Measurements from ENCODE around the gene PSG6. TPM values are rescaled to one million over a fixed set of nuclear protein-coding genes. Genes with fewer than 3 reads are reported as not detected.
"Not testable (repeated sequence)": the region's sequence is repeated elsewhere in the genome, so short reads cannot be mapped to it uniquely, and the experiment has no call there.

Gene PSG6
- total and polyA plus RNA-seq, 2 of the 8 experiments (the other 6 are each of a cell fraction or from before 2014, with no cell fraction given) = not detected

GRCh38 chr19:42880621-42881020 lies 37.1 kb downstream of the PSG6 start:
- H3K9me3 ChIP-seq (ENCODE audit: insufficient read depth in 2 of 2, low read depth in 1 of 2, low read length in 1 of 2) = peaks cover 19 to 55% of the 10 kb centered on the region in 2 experiments; a peak in 3 of 4 replicates
- H3K4me1 ChIP-seq (replicated peaks in 1 of 4; ENCODE audit: control insufficient read depth in 3 of 4, insufficient read depth in 4 of 4, low read length in 3 of 4); H2BK120ac ChIP-seq (replicated peaks; ENCODE audit: low read depth, low read length); H3K27ac ChIP-seq (ENCODE audit: low read depth, low read length); H2BK20ac ChIP-seq (ENCODE audit: low read length); H2AFZ ChIP-seq (ENCODE audit: low read length); H3K4ac ChIP-seq (replicated peaks; ENCODE audit: insufficient read length, low read depth, low read length); H3K23me2 ChIP-seq (ENCODE audit: low read depth, low read length); H4K91ac ChIP-seq (replicated peaks; ENCODE audit: insufficient read length, low read length); POLR2A ChIA-PET (ENCODE audit: partially characterized antibody); H3K9ac ChIP-seq (replicated peaks in 1 of 4; ENCODE audit: extremely low read depth in 1 of 4, low read depth in 3 of 4, low read length in 3 of 4); H4K5ac ChIP-seq (ENCODE audit: insufficient read length, low read depth, low read length); H2AK5ac ChIP-seq (ENCODE audit: low read depth, low read length); H3K18ac ChIP-seq (ENCODE audit: extremely low read depth, low read length); H2BK12ac ChIP-seq (ENCODE audit: low read depth, low read length); H2BK5ac ChIP-seq (ENCODE audit: low read depth, low read length); DNase-seq (ENCODE audit: low read depth in 1 of 2, low spot score in 2 of 2); H3K23ac ChIP-seq (ENCODE audit: insufficient read length); H2BK15ac ChIP-seq (ENCODE audit: low read length); H3K36me3 ChIP-seq (ENCODE audit: control insufficient read depth in 2 of 4, insufficient read depth in 4 of 4, low read length in 3 of 4); H3K56ac ChIP-seq (replicated peaks; ENCODE audit: insufficient read length, low read depth, low read length); H3K79me1 ChIP-seq (ENCODE audit: low read depth, low read length); H3K4me3 ChIP-seq (ENCODE audit: extremely low read depth in 1 of 4, insufficient read depth in 2 of 4, low read depth in 3 of 4, low read length in 4 of 4); H3K4me2 ChIP-seq (ENCODE audit: insufficient read depth in 1 of 2, low read depth in 2 of 2, low read length in 2 of 2); H4K8ac ChIP-seq (ENCODE audit: extremely low read depth, insufficient read depth, low read length); H4K20me1 ChIP-seq (replicated peaks in 1 of 2; ENCODE audit: control insufficient read depth in 1 of 2, insufficient read depth in 2 of 2, low read length in 2 of 2); FAIRE-seq; H3K27me3 ChIP-seq (replicated peaks in 1 of 4; ENCODE audit: control insufficient read depth in 3 of 4, extremely low read depth in 1 of 4, insufficient read depth in 3 of 4, low read length in 3 of 4); H3K14ac ChIP-seq (ENCODE audit: insufficient read length); CTCF ChIA-PET (ENCODE audit: partially characterized antibody); H3K79me2 ChIP-seq (ENCODE audit: control insufficient read depth in 1 of 2, insufficient read depth in 2 of 2, low read length in 2 of 2): not testable (repeated sequence)
- WGBS, 2 experiments (ENCODE audit: extremely low coverage in 1 of 2, insufficient coverage in 1 of 2, insufficient read length in 1 of 2, insufficient replicate concordance in 2 of 2, low coverage in 1 of 2, low lambda C conversion rate in 2 of 2, missing lambda C conversion rate in 1 of 2) = 83% methylated on average over 9 of the region's 9 CpGs; no CpG with 5 or more reads in 1 of the 2 experiments

All from H1 (cell line).